HL-60 (cell line): ENCODE results near the gene OSBPL10.

Source experiments
- GABPA ChIP-seq: IDR thresholded peaks from 2 replicates; pipeline ENCODE4 v1.6.1; 2012; ENCODE audit warnings: low read depth
- POLR2AphosphoS5 ChIP-seq: IDR thresholded peaks from 2 replicates; pipeline ENCODE4 v1.6.1; 2012; ENCODE audit warnings: low read depth
- SPI1 ChIP-seq: IDR thresholded peaks from 2 replicates; pipeline ENCODE4 v1.6.1; 2012; ENCODE audit warnings: low read depth, mild to moderate bottlenecking, borderline replicate concordance
- TF ChIP-seq, protein P1 (sequence below): IDR thresholded peaks from one replicate; pipeline ENCODE4 v1.5.1; 2011; ENCODE audit warnings: low read length, control low read depth, inconsistent platforms; ENCODE audit not compliant: insufficient read depth
- TF ChIP-seq, protein P2 (sequence below): IDR thresholded peaks from 2 replicates; pipeline ENCODE4 v1.6.1; 2012; ENCODE audit warnings: low read depth; ENCODE audit not compliant: insufficient replicate concordance

DNA sequence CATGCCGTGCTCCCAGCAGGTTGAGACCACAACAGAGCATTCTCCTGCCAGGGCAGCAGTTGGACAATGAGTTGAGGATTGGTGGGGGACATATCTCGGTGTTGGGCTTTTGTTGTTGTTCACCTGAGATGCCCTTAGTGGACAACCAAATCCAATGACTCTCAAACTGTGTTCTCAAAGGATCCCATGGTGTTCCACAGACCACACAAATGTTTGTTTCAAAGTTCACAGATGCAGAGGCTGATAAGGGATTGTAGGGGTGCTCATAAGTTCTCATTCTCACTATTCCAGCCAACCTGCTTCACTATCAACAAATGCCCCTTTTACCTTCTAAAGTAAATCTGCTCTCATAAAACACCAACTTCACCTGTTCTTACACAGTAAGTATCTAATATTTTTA is 159.9 kb downstream of the OSBPL10 start:
- TF ChIP-seq, protein P1, sequence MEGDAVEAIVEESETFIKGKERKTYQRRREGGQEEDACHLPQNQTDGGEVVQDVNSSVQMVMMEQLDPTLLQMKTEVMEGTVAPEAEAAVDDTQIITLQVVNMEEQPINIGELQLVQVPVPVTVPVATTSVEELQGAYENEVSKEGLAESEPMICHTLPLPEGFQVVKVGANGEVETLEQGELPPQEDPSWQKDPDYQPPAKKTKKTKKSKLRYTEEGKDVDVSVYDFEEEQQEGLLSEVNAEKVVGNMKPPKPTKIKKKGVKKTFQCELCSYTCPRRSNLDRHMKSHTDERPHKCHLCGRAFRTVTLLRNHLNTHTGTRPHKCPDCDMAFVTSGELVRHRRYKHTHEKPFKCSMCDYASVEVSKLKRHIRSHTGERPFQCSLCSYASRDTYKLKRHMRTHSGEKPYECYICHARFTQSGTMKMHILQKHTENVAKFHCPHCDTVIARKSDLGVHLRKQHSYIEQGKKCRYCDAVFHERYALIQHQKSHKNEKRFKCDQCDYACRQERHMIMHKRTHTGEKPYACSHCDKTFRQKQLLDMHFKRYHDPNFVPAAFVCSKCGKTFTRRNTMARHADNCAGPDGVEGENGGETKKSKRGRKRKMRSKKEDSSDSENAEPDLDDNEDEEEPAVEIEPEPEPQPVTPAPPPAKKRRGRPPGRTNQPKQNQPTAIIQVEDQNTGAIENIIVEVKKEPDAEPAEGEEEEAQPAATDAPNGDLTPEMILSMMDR = no peak
- no peak for TF ChIP-seq POLR2AphosphoS5
- TF ChIP-seq, protein P2, sequence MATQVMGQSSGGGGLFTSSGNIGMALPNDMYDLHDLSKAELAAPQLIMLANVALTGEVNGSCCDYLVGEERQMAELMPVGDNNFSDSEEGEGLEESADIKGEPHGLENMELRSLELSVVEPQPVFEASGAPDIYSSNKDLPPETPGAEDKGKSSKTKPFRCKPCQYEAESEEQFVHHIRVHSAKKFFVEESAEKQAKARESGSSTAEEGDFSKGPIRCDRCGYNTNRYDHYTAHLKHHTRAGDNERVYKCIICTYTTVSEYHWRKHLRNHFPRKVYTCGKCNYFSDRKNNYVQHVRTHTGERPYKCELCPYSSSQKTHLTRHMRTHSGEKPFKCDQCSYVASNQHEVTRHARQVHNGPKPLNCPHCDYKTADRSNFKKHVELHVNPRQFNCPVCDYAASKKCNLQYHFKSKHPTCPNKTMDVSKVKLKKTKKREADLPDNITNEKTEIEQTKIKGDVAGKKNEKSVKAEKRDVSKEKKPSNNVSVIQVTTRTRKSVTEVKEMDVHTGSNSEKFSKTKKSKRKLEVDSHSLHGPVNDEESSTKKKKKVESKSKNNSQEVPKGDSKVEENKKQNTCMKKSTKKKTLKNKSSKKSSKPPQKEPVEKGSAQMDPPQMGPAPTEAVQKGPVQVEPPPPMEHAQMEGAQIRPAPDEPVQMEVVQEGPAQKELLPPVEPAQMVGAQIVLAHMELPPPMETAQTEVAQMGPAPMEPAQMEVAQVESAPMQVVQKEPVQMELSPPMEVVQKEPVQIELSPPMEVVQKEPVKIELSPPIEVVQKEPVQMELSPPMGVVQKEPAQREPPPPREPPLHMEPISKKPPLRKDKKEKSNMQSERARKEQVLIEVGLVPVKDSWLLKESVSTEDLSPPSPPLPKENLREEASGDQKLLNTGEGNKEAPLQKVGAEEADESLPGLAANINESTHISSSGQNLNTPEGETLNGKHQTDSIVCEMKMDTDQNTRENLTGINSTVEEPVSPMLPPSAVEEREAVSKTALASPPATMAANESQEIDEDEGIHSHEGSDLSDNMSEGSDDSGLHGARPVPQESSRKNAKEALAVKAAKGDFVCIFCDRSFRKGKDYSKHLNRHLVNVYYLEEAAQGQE = no peak
- no peak for TF ChIP-seq SPI1
- TF ChIP-seq GABPA = no peak
